WERI-Rb-1 (cell line): ENCODE data around the gene PRR7.
A peak's percentile ranks its signal among the peaks of the same experiment; 100 is the strongest.

ENCODE experiments used
- DNase-seq: peaks from one replicate; pipeline ENCODE4 v3.0.0-alpha.2; 2020
- H3K27ac ChIP-seq: fragments of 250-450 bp; sonication (Bioruptor Pico); 2 replicates; pipeline ENCODE4 v1.5.1; 2020; ENCODE audit warnings: mild to moderate bottlenecking, moderate library complexity
- H3K27me3 ChIP-seq: fragments of 250-450 bp; sonication (Bioruptor Pico); 2 replicates; pipeline ENCODE4 v1.5.1; 2021; ENCODE audit warnings: mild to moderate bottlenecking, low read depth, moderate library complexity; ENCODE audit not compliant: insufficient read depth, severe bottlenecking
- H3K36me3 ChIP-seq: fragments of 250-450 bp; sonication (Bioruptor Pico); 2 replicates; pipeline ENCODE4 v1.5.1; 2020; ENCODE audit warnings: mild to moderate bottlenecking, moderate library complexity
- H3K4me3 ChIP-seq: 2 replicates; pipeline ENCODE4 v1.5.1; 2011; ENCODE audit warnings: low read depth, mild to moderate bottlenecking, control low read depth, low read length
- H3K9me3 ChIP-seq: fragments of 250-450 bp; sonication (Bioruptor Pico); 2 replicates; pipeline ENCODE4 v1.5.1; 2021; ENCODE audit warnings: mild to moderate bottlenecking, moderate library complexity; ENCODE audit not compliant: severe bottlenecking
- CTCF ChIP-seq: IDR thresholded peaks from 2 replicates; pipeline ENCODE4 v1.5.1; 2011; ENCODE audit warnings: low read depth, mild to moderate bottlenecking, control low read depth, inconsistent platforms, low read length

The PRR7 gene

GRCh38 chr5:177444106-177445051, 2.2 kb upstream of the PRR7 start:
- Histone ChIP-seq H3K27me3 (no peaks in the 10 kb centered on the region), H3K27ac (peak overlapping the region; percentile 48; the same call in 1 of the 2 replicates), H3K9me3 (no peaks in the 10 kb centered on the region), H3K4me3 (no peak overlapping the region), H3K36me3 (no peaks in the 10 kb centered on the region)
- DNase-seq = no peak
- TF ChIP-seq CTCF = no peak

GRCh38 chr5:177445052-177445916, 1.3 kb upstream of the PRR7 start:
- TF ChIP-seq CTCF = no peak

GRCh38 chr5:177445917-177446199, 756 bp upstream of the PRR7 start:
- Histone ChIP-seq H3K4me3 (peak overlapping the region; percentile 37), H3K27ac (no peak overlapping the region), H3K27me3 (no peaks in the 10 kb centered on the region), H3K9me3 (no peaks in the 10 kb centered on the region), H3K36me3 (no peaks in the 10 kb centered on the region)
- no peak for DNase-seq
- TF ChIP-seq CTCF = no peak

More at GRCh38 chr5:177445052-177445916, 1.3 kb upstream of the PRR7 start:
- Histone ChIP-seq H3K27ac (no peak overlapping the region), H3K27me3 (no peaks in the 10 kb centered on the region), H3K36me3 (no peaks in the 10 kb centered on the region), H3K4me3 (no peak overlapping the region), H3K9me3 (no peaks in the 10 kb centered on the region)
- no peak for DNase-seq

GRCh38 chr5:177447066-177447610, 524 bp downstream of the PRR7 start:
- no peaks in the 10 kb centered on the region for H3K27me3 ChIP-seq
- no peaks in the 10 kb centered on the region for H3K36me3 ChIP-seq
- peak overlapping the region; percentile 37 for H3K4me3 ChIP-seq
- H3K9me3 ChIP-seq = no peaks in the 10 kb centered on the region
- no peak overlapping the region for H3K27ac ChIP-seq
- TF ChIP-seq CTCF = no peak
- peak; percentile 42 for DNase-seq

- H3K9me3 ChIP-seq = no peaks in the 10 kb centered on the region
- H3K27me3 ChIP-seq = no peaks in the 10 kb centered on the region
- H3K36me3 ChIP-seq = no peaks in the 10 kb centered on the region
- no peak for DNase-seq
- no peak for TF ChIP-seq CTCF
- no peak overlapping the region for H3K27ac ChIP-seq
- peak overlapping the region; percentile 22 for H3K4me3 ChIP-seq
Observed at GRCh38 chr5:177447611-177448243, 1.1 kb downstream of the PRR7 start.
